ENCODE data around the gene DDX10.
A peak's percentile ranks its signal among the peaks of the same experiment; 100 is the strongest.

- TF ChIP-seq CTCF (IDR thresholded peaks at IDR 0.05) (peak in 1 of 7 experiments; percentile 24), POLR2A (IDR thresholded peaks at IDR 0.05) (peak in 1 of 4 donors; percentile 12)
Measured at GRCh38 chr11:108664730-108665525, at the start of gene DDX10.
